Dedifferentiated amniotic fluid mesenchymal stem cell (primary cell): ENCODE data around the gene HYAL3.
"Not testable (repeated sequence)": the region's sequence is repeated elsewhere in the genome, so short reads cannot be mapped to it uniquely, and the experiment has no call there.

Experiments used
- DNase-seq: peaks from one replicate; pipeline ENCODE4 v3.0.0-alpha.2; 2016; ENCODE audit errors: extremely low spot score

Gene HYAL3

DNA sequence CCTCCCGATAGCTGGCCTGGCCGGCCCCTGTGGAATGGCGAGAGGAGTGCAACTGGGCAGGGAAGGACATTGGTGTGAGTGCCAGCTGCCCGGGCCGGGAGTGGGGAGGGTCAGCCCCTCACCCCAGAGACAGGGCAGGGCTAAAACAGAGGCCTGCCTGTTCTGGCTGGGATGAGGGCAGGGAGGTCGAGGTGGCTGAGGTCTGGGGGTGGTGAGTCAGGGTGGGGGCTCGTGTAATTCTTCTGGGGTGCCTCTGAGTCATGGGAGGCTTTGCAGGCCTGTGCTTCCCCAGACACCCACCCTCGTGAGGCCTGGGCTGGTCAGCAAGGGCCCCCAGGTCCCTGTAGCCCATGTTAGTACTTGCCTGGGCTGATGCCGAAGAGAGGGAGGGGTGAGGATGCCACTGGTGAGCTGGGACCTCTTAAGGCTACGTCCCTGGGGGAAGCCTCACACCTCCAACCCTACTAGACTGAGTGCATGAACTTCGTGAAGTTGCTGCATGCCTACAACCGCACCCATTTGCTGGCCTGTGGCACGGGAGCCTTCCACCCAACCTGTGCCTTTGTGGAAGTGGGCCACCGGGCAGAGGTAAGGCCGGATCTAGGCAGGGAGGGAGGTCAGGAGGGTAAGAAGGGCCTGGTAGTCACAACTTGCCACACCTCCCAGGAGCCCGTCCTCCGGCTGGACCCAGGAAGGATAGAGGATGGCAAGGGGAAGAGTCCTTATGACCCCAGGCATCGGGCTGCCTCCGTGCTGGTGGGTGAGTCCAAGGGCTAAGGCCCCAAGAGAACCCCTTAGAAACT is 28.6 kb downstream of the HYAL3 start:
- no peak for DNase-seq

- DNase-seq, result no peak
These were observed 29.2 kb downstream of the HYAL3 start for GRCh38 chr3:50269977-50270413.

- DNase-seq, result no peak
These were observed 29.7 kb downstream of the HYAL3 start for GRCh38 chr3:50269460-50269859.

DNA sequence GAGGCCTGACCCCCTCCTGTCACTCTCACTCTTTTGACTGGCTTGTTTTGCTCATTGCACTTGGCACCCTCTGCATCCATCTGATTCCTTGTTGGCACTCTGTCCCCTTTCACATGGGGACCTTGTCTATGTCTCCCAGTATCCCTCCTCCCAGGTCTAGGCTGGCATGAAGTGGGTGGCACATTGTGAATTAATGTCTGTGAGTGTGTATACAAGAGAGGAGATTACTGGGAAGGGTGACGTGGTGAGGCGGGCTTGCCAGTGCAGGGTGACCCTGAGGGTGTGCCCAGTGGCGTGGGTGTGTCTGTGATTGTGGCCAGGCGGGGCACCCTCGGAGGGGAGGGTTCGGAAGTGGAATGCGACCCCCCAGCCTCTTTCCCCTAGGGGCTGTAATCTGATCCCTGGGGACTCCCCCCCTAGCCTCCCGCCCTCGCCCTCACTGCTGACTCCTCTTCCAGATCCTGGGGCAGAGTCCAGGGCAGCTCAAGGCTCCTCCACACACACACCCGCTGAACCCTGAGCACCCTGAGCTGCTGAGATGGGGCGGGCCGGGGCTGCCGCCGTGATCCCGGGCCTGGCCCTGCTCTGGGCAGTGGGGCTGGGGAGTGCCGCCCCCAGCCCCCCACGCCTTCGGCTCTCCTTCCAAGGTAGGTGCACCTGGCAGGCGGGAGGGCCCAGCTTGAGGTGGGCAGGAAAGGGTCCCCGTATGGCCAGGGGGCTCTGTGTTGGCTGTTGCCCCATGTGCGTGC is 30.3 kb downstream of the HYAL3 start, which contains the start of gene SEMA3B:
TSS of gene SEMA3B (plus strand) at position 445 of the 749 bp plus-strand sequence. CDS start at position 539, 94 bp downstream.
- DNase-seq, result peak; percentile 63

DNA sequence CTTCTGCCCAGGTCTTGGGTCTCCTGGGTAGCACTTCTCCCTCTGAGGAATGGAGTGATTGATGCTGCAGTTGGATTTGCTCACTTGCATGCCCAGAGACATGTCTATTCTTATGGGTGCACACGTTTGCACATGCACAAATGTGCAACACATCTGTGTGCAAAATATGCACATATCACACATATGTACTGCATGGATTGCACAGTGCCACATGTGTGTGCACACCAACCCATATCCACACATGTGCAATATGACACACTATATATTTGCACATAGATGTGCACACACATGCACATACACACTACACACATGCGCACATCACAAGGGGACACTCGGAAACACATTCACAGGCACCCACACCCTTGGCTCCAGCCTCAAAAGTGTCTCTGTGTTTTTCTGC is 30.9 kb downstream of the HYAL3 start:
- DNase-seq, result no peak

- DNase-seq, result no peak
These were observed 31.8 kb downstream of the HYAL3 start for GRCh38 chr3:50267280-50267913.

- no peak for DNase-seq
These were observed 32.4 kb downstream of the HYAL3 start for GRCh38 chr3:50266836-50267235.

DNA sequence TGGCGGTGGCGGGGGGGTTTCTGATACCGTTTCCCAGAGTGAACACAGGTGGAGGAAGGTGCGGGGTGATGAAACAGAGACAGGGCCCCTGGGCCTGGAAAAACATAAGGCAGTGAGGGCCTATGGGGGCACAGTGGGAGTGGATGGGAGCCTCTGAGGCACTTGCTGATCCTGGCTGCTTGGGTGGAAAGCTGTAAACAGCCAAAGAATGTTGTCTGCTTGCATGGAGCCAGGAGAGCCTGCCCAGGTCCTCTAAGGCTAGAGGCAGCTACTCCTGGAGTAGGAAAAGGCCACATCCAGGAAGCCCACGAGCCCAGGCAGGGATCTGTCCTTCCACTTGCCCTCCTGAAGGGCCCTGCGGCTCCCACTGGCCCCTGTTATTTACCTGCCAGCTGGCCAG is 33.2 kb downstream of the HYAL3 start:
- DNase-seq, result no peak

GRCh38 chr3:50265571-50265970 is 33.6 kb downstream of the HYAL3 start:
- no peak for DNase-seq

GRCh38 chr3:50264964-50265485 is 34.2 kb downstream of the HYAL3 start:
- DNase-seq, result no peak

DNA sequence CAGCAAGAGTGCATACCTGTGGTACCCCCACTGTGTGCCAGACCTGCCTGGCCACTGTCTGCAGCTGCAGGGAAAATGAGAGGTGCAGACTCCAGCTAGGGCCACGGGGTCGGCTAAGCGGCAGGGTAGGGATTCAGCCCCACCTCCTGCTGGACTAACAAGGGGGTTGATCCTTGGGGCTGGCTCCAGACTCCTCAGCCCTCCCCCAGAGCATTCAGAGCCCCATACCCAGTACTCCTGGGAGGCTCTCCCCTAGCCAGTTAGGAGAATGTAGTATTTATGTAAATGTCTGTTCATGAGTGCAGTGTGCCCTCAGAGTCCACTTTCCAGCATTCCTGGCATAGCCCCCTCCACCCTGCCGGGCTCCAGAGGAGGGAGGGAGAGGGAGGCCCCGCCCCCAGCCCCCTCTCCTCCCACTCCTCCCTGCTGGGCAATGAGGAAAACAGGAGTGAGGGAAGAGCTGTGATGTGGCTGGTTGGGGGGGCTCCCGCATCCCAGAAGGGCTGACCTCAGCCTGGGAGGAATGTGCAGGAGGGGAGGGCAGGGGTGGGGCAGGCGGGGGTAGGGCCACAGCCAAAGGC is 34.7 kb downstream of the HYAL3 start:
- peak; percentile 90 for DNase-seq

DNA sequence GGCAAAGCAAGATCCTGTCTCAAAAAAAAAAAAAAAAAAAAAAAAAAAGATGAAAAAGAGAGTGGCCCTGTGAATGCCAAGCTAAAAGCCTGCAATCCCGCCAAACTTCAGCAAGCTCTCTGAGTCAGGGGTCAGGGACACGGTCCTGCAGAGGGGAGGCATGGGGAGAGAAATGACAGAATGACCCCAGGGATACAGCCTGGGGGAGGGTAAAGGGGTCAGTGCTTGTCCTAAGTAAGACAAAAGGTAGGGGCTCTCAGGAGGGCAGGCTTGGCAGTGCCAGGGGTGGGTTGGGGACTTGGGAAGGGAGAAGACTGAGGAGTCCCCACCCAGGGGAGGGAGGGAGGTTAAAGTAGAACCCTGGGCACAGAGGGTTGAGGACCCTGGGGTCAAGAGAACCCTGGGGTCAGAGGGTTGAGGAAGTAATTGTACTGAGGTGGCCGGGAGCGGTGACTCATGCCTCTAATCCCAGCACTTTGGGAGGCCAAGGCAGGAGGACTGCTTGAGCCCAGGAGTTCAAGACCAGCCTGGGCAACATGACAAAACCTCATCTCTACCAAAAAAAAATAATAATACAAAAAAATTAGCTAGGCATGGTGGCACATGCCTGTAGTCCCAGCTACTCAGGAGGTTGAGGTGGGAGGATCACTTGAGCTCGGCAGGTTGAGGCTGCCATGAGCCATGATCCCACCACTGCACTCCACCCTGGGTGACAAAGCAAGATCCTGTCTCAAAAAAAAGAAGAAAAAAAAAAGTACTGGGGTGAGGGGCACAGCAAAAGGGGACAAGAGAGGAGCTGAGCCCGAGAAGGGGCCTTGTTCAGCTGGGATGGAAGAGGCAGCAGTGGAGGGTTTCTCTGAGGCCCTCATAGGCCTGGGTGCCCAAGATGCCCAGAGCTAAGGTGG is 35.5 kb downstream of the HYAL3 start:
- no peak for DNase-seq

GRCh38 chr3:50262778-50263177 is 36.4 kb downstream of the HYAL3 start:
- no peak for DNase-seq

GRCh38 chr3:50262200-50262599 is 37.0 kb downstream of the HYAL3 start:
- not testable (repeated sequence) for DNase-seq

DNA sequence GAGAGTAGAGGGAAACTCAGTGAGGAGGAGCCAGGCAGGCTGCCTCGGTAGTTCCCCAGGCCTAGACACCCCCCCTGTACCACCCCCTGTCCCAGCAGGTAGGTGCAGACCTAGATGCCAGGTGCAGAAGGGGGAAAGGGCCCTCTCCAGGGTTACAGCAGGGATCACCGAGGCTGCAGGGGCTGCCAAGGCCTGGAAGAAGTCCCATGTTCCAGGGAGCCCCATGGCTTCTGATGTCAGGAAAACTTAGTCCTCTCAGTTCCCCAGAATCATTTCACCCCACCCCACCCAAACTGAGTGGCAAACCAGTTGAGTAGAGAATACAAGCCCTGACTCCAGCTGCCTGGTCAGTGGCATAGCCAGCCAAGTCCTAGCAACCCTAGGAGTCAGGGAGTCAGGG is 37.7 kb downstream of the HYAL3 start:
- DNase-seq, result no peak

- no peak for DNase-seq
These were observed 38.2 kb downstream of the HYAL3 start for GRCh38 chr3:50260942-50261441.

DNA sequence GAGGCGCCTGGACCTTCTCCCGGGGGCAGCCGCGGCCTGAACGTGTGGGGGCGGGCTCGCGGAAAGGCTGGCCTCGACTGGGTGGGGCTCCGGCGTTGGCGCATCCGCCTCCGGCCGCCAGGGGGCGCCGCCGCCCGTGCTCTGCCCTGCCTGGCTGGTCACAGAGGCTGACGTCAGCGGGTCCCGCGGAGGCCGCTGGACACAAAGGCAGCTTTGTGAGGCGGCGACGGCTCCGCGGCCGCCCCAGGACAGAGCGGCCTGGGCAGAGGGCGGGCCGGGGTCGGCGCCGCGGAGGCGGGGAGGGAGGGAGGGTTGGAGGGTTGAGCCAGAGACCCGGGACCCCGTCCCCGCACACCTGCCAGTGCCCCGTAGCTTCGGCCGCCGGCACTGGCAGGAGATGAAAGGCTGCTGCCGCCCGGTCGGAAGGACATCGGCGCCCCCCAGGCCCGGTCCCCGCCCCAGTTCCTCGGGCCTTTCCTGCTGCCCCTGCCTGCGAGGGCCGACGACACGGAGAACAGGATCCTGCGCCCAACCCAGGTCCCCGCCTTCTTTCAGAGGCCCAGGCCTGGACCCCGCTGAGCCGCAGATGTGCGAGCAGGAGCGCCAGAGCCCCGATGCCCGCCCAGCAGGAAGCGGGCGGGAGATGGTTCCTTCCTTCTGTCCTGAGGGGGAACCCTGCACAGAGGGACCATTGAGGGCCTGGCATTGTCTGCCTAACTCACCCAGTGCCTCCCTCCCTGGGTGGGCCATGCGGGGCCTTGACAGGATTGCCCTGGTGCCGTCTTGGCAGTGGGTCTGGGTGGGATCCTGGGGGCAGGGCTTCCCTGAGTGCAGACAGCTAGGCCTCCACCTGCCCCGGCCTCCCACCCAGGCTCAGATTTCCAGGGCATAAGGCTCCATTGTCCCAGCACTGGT is 38.9 kb downstream of the HYAL3 start:
- peak; percentile 76 for DNase-seq

DNA sequence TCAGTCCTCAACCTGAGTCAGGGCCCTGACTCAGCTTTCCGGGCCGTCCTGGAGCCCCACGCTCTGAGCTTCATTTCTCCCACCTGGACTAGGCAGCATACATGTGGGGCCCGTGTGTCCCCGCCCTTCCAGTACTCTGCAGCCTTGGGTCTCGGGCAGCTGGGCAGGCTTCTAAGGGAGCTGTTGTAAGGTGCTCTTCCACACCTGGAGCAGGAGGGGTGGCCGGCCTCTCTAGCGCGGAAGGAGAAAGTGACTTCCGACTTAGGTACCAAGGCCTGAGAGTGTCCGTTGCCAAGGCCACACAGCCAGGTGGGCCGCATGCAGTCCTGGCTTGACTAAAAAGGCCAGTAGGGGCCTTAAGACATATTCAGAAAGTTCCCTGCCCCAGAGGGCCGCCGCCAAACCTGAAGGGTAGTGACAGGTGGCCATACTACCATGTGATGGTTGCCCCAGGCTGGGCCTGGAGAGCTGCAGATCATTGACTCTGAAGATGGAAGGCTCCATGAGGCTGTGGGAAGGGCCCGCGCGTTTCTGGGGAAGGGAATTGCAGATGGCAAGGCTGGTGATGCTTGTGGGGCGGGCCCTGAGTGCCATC is 39.7 kb downstream of the HYAL3 start:
- DNase-seq, result no peak

DNA sequence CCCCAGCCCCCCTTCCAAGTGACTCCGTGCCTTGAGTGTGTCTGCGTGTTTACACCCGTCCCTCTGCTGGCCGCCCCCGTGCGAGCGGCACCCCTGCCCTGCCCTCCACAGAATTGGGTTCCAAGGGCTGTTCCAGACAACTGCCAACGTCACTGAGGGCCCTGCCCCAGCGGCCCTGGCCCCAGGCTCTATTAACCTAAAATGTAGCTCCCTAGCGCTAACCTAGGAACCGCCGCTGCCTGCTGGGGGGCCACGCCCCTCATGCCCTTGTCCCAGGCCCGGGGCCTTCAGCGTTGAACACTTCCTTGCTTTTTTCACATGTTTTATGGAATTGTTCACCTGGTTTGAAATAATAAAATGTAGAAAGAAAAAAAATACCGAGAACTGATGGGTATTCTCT is 40.2 kb downstream of the HYAL3 start:
- no peak for DNase-seq
